DMS153 (cell line): ENCODE data around the gene SPSB1.
A peak's percentile ranks its signal among the peaks of the same experiment; 100 is the strongest.
"Not testable (repeated sequence)": the region's sequence is repeated elsewhere in the genome, so short reads cannot be mapped to it uniquely, and the experiment has no call there.

Experiments
- DNase-seq: peaks from one replicate; lab custom pipeline; 2025; lab: John Stamatoyannopoulos, UW

The SPSB1 gene

DNA sequence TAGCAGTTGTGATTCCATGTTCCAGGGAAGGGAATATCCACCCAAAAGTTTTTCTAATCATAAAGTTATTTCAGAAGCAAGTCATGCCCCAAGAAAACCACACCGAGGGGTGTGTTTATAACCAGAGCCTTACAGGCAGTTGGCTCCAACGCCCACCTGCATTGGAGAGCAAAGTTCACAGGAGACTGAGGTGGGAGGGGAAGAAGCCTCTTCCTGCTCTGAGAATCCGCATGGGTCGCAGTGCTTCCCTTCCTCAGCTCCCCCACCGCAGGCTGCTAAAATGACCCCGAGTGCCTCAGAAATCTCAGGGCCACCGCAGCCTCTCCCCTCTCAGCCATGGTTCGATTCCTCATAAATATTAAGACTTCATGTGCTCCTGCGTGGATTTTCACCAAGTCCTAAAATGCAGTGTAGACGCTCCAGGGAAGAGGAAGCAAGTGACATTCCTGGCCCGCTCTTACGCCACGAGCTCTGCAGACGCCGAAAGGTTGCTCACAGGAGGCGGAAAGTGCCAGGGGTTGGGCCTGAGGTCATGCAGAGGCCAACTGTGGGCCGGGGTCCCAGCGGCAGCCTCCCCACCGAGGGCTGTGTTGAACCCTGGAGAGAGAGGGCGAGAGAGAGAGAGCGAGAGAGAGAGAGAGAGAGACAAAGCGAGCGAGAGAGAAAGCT lies 13.4 kb upstream of the SPSB1 start:
- no peak for DNase-seq

DNA sequence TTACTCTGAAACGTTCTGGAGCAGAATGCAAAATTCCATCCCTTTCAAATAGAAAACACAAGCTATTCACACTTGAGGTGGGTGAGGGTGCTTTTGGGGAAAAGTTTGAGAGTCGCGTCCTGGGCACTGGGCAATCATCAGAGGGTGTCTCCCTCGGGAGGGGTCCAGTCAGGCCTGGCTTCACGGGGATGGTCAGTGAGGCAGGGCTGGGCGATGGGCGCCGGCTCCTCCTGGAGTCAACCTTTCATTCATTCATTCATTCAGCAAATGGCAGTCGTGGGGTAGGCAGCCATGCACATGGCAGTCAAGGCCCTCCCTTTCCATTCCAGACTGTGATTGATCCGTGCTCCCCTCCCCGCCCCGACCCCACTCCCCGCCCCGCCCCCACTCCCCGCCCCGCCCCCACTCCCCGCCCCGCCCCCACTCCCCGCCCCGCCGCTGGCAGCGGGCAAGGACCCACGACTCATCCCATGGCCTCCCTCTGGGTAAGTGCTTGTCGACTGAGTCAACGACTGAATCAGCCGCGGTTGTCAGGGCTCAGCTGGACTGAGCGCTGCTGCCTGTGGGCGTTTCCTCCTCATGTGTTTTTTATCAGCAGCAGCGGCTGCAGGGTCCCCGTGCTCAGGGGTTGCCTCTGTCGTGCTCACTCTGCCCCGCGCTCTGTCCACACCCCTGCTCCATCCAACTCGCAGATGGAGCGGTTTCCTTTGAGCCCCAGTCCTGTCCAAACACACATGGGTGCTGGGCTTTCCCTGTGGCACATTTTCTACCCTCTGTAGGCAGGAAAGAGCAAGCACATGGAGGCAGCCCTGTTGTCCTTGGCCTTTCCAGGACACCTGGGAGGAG lies 12.5 kb upstream of the SPSB1 start:
- DNase-seq = peak; percentile 5

DNA sequence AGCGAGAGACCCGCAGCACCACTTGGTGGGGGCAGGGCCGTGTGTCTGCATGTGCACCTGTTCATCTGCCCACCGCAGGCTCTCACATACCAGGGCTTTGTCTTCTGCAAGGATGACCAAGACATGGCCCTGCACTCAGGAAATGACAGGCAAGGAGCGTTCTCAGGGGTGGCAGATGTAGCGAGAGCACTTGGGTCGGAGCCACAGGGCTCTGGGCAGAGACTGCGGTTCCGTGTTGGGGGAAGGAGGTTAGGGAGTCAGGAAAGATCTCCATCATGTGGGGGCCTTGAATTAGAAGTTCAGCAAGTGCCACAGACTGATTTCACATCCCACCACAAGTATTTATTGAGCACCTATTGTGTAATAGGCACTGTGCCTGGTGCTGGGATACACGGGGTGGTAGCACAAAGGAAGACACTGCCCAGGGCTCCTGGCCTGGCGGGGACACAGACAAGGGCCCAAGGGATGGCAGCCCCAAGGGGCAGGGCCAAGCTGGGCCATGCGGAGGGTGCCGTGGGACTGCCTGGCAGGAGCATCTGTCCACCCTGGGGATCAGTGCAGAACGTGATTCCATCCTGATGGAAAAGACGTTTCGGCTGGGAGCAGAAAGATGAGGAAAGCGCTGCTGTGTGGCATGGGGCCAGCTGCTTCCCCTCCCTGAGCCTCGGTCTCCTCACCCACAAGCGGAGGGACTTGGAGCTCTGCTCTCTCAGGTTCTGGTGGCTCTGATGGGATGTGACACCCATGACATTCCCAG lies 11.4 kb upstream of the SPSB1 start:
- DNase-seq = no peak

DNA sequence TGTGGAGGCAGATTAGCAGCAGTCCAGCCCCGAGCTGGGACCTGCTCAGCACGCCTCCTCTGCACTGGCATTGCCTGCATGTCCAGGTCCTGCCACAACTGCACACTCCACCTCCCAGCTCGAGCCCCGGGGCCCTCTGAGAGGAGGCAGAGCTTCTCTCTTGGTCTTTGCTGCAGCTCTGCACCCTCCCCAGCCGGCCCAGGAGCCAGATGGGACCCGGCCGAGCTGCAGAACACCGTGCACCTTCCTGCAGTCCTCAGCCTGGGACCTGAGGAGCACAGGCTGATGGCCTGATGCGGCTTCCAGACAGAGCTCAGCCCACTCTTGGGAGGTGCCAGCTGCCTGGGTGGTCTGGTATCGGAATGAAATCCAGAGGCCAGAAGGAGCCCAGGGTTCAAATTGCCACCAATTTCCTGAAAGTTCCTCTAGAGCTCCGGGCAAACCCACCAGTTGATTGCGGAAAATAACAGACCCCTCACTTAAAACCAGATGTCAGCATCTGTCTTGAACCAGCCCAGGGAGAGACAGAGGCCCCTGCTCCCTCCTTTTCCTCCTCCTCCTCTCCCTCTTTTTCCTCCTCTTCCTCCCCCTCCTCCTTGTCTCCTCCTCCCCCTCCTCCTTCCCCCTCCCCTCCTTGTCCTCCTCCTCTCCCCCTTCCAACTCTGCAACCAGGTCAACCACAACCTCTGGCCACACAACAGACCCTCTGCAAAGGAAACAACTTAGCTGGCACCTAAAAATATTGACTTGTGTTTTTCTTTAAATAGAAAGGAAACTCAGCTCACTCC lies 10.6 kb upstream of the SPSB1 start:
- DNase-seq = no peak

DNA sequence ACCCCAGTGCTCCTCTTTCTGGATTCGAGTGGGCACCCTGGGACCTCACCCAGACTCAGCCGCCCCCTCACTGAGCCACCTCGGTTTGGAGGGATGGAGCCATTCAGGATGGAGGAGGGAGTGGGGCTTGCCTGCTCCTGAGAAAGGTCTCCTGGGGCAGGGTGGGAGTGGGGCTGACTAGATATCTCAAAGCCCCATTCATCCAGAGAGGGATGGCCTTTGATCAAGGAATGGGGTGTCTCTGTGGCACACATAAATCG lies 10.1 kb upstream of the SPSB1 start:
- DNase-seq = no peak

DNA sequence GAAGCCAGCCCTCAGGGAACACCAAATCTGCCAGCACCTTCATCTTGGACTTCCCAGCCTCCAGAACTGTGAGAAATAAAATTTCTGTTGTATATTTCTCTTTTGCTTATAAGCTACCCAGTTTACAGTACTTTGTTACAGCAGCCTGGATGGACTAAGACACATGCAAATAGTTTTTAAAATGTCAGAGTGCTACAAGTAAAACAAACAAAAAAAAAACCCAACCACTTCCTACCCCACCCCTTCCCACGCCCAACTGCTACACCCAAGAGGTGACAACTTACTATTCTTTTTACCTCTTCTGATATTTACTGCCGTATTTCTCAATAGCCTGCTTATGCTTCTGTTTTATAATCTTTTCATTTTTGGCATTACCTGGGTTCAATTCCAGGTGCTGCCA lies 8.6 kb upstream of the SPSB1 start:
- no peak for DNase-seq

DNA sequence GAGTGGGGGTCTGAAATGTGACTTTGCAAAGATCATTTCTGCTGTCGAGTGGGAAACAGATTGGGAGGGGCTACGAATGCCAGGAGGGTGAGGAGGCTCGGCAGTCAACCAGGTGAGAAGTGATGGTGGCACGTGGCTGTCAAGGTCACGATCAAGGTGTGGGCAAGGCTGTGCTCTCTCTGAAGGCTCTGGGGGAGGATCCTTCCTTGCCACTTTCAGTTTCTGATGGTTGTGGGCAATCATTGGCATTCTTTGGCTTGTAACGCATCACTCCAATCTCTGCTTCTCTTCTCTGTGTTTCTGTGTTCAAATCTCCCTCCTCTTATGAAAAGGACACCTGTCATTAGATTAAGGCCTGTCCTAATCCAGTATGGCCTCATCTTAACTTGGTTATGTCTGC lies 6.1 kb upstream of the SPSB1 start:
- no peak for DNase-seq

DNA sequence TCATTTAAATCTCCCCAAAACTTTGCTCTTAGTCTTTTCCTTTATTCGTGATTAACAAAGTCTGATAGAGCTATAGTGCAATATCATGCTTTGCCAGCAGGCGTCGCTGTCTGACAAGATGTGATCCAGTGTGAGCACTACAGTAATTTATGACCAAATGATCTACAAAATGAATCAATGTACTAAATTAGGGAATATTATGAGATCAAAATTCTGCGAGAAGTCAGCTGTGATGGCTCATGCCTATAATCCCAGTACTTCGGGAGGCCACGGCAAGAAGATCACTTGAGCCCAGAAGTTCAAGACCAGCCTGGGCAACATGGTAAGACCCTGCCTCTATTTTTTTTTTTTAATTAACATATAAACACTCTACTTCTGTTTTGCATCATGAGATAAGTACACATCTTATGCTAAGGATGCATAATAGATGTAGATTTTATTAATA lies 3.6 kb upstream of the SPSB1 start:
- DNase-seq = peak; percentile 43

DNA sequence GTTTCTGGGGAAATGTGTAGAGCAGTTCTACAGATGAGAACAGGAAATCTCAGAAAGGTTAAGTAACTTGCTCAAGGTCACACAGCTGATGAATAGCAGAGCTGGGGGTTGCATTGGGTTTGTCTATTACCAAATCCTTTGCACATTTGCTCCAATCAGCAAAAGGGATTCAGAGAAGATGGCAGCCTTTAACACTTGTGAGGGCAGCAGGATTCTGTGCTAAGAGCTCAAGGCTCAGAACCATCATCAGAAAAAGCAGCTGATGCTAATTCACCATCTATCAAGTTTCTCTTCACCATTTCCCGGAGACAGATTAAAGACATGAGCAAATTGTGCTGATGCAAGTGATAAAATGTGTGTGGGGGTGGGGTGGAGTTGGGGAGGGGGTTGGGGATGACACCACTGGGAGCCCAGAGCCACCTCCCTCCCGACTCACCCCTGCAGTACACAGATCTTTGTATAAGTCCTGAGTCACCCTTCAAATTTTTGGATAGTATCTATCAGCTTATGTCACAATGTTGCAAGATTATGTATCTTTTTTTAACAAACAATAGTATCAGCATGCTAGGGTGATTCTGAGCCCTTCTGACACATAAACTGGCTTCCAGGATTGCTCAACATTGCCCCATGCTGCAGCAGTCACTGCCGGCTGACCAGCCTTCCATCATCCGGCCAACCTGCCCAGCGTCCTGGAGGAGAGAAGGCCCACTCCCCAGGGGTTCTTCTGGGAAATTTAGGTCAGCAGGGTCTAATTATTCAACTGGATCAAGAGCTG lies 2.8 kb upstream of the SPSB1 start:
- no peak for DNase-seq

DNA sequence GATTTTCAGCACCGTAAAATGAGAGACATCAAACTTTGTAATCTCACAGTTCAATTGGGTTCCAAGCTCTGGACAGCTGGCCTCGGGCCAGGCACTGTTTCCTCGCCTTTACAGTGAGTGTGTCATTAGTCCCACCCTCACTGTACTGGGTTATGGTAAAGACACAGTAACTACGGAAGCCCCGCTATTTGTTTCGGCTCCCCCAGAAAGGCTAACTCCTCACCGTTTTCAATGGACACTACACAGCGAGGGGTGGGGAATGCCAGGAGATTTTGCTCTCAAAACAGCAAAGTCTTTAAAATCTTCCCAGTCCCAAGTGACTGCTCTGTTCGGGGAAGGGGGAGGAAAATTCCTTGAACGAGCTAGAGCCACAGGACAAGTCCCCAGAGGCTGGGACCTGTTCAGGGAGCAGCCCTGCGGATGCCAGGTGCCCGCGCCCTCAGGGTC lies 757 bp upstream of the SPSB1 start:
- DNase-seq = no peak

DNA sequence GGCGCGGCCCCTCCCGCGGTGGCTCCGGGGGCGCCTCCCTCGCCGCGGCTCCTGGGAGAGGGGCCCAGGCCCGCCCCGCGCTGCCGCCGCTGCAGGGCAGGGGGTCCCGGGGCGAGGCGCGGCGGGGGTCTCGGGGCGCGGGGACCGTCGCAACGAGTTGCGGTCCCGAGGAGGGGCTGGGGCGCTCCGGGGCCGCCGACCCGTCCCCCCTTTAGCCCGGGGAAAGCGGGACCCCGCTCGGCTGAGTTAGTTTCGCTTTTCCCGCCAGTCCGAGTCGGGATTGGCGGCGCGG lies 493 bp downstream of the SPSB1 start:
- no peak for DNase-seq

DNA sequence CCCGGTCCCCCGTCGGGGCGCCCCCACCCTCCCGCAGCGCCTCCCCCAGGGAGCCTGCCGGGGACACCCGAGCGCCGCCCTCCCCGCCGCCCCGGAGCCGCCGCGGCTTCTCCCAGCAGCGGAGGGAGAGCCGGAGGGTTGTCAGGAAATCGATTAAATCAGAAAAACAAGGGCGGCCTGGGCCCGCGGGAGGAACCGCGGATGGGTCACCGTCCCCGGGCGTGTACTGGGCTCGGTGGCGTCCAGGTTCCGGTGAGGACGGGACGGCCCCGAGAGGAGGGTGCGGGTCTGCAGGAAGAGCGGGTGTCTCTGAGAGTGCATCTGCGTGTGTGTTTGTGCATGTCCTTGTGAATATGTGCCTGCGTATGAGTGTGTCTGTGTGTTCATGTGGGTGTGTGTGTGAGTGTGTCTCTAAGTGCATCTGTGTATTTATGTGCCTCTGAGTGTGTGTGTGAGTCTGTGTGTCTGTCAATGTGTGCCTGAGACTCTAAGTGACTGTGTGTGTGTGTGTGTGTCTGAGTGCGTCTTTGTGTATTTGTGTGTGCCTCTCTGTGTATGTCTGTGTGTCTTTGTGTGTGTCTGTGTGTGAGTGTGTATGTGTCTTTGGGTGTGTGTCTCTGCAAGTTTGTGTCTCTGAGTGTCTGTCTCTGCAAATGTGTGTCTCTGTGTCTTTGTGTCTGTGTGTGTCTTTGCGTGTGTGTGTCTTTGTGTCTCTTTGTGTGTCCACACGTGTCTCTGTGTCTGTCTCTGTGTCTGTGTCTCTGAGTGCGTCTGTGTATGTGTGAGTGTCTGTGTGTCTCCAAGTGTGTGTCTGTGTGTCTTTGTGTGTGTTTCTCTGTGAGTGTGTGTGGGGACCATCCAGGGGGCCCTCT lies 1.1 kb downstream of the SPSB1 start:
- DNase-seq = no peak

DNA sequence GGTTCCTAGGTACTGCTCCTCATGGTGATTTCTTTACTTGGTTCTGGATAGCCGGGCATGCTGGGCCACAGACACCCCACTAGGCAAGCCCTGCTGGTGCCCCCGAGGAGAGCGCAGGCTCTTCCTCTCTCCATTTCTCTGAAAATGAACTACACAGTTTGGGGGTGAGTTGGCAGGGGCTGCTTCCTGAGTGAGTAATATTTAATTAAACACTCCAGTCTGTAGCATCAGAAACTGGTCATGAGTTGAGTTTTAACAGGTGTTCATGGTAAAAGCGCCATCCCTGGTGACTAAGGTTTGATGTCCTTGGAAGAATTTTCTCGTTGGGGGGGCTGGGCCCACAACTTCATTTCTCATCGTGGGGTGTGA lies 1.7 kb downstream of the SPSB1 start:
- DNase-seq = no peak

DNA sequence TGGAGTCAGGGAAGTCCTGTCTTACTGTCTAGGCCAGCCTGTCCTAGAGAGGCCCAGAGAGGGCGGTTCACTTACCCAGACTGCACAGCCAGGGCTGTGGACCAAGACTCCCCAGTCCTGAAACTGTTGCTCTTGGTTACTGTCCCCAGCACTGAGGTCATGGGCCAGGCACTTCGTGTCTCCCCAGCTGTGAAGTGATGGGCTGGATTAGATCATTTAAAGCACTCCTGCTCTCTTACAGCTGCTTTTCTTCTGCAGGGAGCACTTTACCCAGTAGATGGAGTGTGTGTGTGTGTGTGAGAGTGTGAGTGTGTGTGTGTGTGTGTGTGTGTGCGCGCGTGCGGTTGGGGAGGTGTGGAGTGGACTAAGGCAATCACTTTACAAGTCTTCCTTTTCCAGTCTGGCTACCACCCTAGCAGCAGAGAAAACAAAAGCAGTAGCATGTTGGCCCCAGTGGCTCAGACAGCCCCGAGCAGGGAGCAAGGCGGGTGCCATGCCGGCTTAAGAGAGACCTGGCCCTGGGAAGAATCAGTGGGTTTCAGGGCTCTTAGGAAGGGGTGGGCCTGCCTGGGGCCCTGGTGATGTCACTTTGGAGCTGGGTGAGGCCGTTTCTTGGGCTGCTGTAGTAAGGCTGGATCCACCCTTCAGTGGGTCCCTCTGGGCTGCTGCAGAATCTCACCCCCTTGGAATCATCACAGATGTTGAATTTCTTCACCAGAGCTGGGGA lies 2.4 kb downstream of the SPSB1 start:
- DNase-seq = peak; percentile 10

DNA sequence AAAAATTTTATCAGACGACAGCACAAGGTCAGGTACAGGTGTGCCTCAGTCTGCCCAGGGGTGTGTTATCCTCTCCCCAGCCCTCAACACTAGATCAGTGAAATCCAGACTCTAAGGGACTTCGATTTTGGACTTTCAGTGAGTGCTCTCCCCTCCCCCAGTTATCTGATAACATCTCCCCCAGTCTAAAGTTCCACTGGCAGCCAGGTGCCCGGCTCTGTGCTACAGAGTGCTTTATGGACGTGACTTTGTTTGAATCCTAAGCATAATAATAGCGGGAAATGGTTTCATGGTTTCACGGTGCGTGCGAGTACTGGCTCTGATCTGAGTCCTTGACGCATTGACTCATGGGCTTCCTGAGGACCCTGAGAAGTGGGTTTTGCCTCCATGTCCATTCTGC lies 3.2 kb downstream of the SPSB1 start:
- no peak for DNase-seq

DNA sequence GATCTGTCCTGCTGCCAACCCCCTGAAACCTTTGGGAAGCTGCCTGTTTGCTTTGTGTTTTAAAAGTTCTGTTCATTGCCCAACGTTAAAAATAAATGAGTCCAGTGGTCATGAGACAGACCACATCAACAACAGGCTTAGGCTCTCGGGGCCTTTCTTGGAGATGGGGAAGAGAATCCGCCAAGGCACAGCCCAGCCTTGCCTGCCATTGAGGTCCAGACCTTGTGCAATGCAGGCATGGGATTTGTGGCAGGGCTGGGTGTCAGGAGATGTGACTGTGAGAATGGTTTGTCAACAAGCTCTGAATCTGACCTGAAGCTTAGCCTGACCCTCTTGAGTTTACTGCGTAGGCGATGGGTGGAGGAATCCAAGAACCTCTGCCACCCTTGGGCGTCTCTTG lies 4.2 kb downstream of the SPSB1 start:
- DNase-seq = no peak

DNA sequence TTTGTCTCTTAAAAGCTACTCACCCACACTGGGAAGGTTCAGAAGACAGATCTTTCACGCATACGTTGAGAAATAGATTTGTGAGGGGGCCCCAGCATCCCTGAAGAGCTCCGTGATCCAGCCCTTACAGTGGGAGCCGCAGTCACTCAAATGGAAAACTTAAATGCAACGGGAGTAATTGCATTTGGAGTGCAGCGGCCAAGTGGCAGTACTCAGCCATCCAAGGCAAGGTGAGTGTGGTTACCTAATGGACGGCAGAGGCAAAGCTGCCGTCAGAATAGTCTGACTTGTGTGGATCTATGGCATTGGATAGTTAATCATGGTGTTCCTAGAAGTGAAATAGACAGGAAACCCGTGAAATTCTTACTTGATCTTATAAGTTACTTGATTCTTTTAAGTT lies 5.1 kb downstream of the SPSB1 start:
- DNase-seq = no peak

DNA sequence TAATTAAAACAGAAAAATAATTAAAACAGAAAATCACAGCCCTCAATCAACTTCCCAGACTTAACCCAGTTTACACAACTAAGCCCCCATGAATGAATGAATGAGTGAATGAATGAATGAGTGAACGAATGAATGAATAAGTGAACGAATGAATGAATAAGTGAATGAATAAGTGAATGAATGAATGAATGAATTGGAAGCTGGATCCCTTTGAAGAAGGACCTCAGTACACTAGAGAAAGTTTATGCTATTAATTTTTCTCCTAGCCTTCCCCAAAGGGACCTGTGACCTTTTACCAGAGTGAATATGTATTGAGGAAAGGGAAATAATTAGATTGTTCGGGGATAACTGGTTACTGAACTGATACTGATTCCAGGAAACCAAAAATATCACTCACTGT lies 5.6 kb downstream of the SPSB1 start:
- no peak for DNase-seq

DNA sequence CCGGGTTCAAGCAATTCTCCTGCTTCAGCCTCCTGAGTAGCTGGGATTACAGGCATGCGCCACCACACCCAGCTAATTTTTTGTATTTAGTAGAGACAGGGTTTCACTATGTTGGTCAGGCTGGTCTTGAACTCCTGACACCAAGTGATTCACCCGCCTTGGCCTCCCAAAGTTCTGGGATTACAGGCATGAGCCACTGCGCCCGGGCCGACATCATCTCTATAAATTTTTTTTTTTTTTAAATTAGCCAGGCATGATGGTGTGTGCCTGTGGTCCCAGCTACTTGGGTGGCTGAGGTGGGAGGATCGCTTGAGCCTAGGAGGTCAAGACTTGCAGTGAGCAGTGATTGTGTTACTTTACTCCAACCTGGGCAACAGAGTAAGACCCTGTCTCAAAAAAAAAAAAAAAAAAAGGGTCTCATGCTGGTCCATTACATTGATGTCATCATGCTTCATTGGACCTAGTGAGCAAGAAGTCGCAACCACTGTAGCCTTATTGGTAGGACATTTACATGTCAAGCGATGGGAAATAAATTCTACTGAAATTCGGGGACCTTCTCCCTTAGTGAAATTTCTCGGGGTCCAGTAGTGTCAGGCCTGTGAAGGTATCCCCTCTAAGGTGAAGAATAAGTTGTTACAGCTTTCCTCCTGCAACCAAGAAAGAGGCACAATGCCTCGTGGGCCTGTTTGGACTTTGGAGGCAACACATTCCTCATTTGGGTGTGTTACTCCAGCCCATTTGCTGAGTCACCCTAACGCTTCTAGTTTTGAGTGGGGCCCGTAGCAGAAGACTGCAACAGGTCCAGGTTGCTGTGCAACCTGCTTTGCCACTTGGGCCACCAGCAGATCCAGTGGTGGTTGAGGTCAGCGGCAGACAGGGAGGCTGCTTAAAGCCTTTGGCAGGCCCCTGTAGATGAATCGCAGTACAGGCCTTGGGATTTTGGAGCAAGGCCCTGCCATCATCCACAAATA lies 7.2 kb downstream of the SPSB1 start:
- DNase-seq = not testable (repeated sequence)
